ENCODE measurements around the gene TNFRSF18. TPM values are rescaled to one million over a fixed set of nuclear protein-coding genes. Genes with fewer than 3 reads are reported as not detected.

Gene TNFRSF18
- total RNA-seq, 1 experiment from 2014 or later = 0.83 TPM

GRCh38 chr1:1237874-1238701 is 31.7 kb upstream of the TNFRSF18 start:
- TF ChIP-seq ZNF263 (CRISPR knock-in tag; IDR thresholded peaks at IDR 0.05; ENCODE audit: low read depth) (no peak), GABPB1 (CRISPR knock-in tag; IDR thresholded peaks at IDR 0.05) (peak; percentile 84)
- no peaks in the 10 kb centered on the region for H3K27me3 Mint-ChIP-seq (ENCODE audit: low read depth)
- H3K9me3 Mint-ChIP-seq = peaks cover 3% of the 10 kb centered on the region; the same call in 1 of the 2 replicates
- H3K4me1 Mint-ChIP-seq = peaks cover 3% of the 10 kb centered on the region
- ChIA-PET CTCF (interaction anchor here (0.9 to 2.3 kb wide), 5 partner anchors 13 to 174 kb away, joined by 3 to 9 read pairs (median 4); partner anchors contain the start of gene TTLL10), POLR2A (interaction anchor here (0.9 kb wide), 1 partner anchor 22 kb away, joined by 4 read pairs; no protein-coding TSS in a partner anchor)
- no peak for DNase-seq (ENCODE audit: low spot score)
- H3K27ac Mint-ChIP-seq = no peak overlapping the region
- H3K4me3 Mint-ChIP-seq = no peak overlapping the region
- H3K36me3 Mint-ChIP-seq = peaks cover 5% of the 10 kb centered on the region
- no peak for ATAC-seq

GRCh38 chr1:1236945-1237873 is 30.8 kb upstream of the TNFRSF18 start:
- Mint-ChIP-seq H3K27ac (no peak overlapping the region), H3K9me3 (peaks cover 3% of the 10 kb centered on the region; the same call in 1 of the 2 replicates), H3K36me3 (peaks cover 5% of the 10 kb centered on the region), H3K4me3 (no peak overlapping the region), H3K4me1 (peaks cover 3% of the 10 kb centered on the region), H3K27me3 (ENCODE audit: low read depth) (no peaks in the 10 kb centered on the region)
- CTCF ChIA-PET = interaction anchor here (0.8 to 2.3 kb wide), 7 partner anchors 10 to 116 kb away, joined by 3 to 9 read pairs (median 4); partner anchors contain the start of genes C1QTNF12, TTLL10 and UBE2J2
- DNase-seq (ENCODE audit: low spot score) (no peak), ATAC-seq (no peak)
- TF ChIP-seq NFE2L1 (CRISPR knock-in tag; IDR thresholded peaks at IDR 0.05) = no peak
- no peak for TF ChIP-seq ZBTB43 (CRISPR knock-in tag; IDR thresholded peaks at IDR 0.05)
- TF ChIP-seq OVOL2 (CRISPR knock-in tag; IDR thresholded peaks at IDR 0.05; ENCODE audit: borderline replicate concordance) = no peak
- no peak for TF ChIP-seq FOXP4 (CRISPR knock-in tag; IDR thresholded peaks at IDR 0.05)
- TF ChIP-seq AR (CRISPR knock-in tag; IDR thresholded peaks at IDR 0.05) = no peak
- TF ChIP-seq GTF2I (CRISPR knock-in tag; conservative IDR thresholded peaks at IDR 0.05) = no peak
- no peak for TF ChIP-seq JAZF1 (CRISPR knock-in tag; IDR thresholded peaks at IDR 0.05)
- no peak for TF ChIP-seq CREB1 (CRISPR knock-in tag; IDR thresholded peaks at IDR 0.05)
- no peak for TF ChIP-seq RORB (CRISPR knock-in tag; IDR thresholded peaks at IDR 0.05)
- TF ChIP-seq ETV6 (CRISPR knock-in tag; IDR thresholded peaks at IDR 0.05) = no peak
- no peak for TF ChIP-seq SMAD3 (CRISPR knock-in tag; IDR thresholded peaks at IDR 0.05; ENCODE audit: borderline replicate concordance)
- no peak for TF ChIP-seq TEAD4 (CRISPR knock-in tag; IDR thresholded peaks at IDR 0.05)
- POLR2A ChIA-PET = interaction anchor here (0.6 to 0.9 kb wide), 2 partner anchors 21 to 51 kb away, joined by 4 read pairs; no protein-coding TSS in a partner anchor
